GM23338 (cell line): ENCODE data around the gene DOCK3. TPM values are rescaled to one million over a fixed set of nuclear protein-coding genes. Genes with fewer than 3 reads are reported as not detected.

Experiments used
- ATAC-seq: fragments of 200-7000 bp; cut with Tn5 transposase; 3 replicates; pipeline ENCODE4 v1.9.1; 2020
- DNase-seq: peaks from one replicate; pipeline ENCODE4 v3.0.0-alpha.2; 2015; ENCODE audit warnings: low spot score
- H2AFZ ChIP-seq: fragments of 200-600 bp; sonication (generic); 2 replicates; pipeline ENCODE4 v1.8.0; 2016; ENCODE audit warnings: antibody characterized with exemption, mild to moderate bottlenecking, moderate library complexity
- H3F3A ChIP-seq: fragments of 200-600 bp; sonication (generic); replicated peaks from 2 replicates; pipeline ENCODE4 v1.8.0; 2017; ENCODE audit warnings: antibody characterized with exemption, mixed run types, low read depth
- H3K27ac ChIP-seq: fragments of 200-600 bp; sonication (generic); 2 replicates; pipeline ENCODE4 v1.6.1; 2016; ENCODE audit warnings: low read depth
- H3K27me3 ChIP-seq: fragments of 200-600 bp; sonication (generic); 2 replicates; pipeline ENCODE4 v1.8.0; 2016; ENCODE audit warnings: mild to moderate bottlenecking, mixed run types, moderate library complexity; ENCODE audit not compliant: insufficient read depth
- H3K36me3 ChIP-seq: fragments of 200-600 bp; sonication (generic); 2 replicates; pipeline ENCODE4 v1.8.0; 2016; ENCODE audit warnings: mild to moderate bottlenecking; ENCODE audit not compliant: insufficient read depth
- H3K4me1 ChIP-seq: fragments of 200-600 bp; sonication (generic); 2 replicates; pipeline ENCODE4 v1.8.0; 2016; ENCODE audit warnings: mild to moderate bottlenecking, moderate library complexity; ENCODE audit not compliant: insufficient read depth
- H3K4me2 ChIP-seq: fragments of 200-600 bp; sonication (generic); 2 replicates; pipeline ENCODE4 v1.7.1; 2017; ENCODE audit warnings: mixed run types
- H3K4me3 ChIP-seq: fragments of 200-600 bp; sonication (generic); 2 replicates; pipeline ENCODE4 v1.6.1; 2016; ENCODE audit warnings: mixed run types
- H3K79me2 ChIP-seq: fragments of 200-600 bp; sonication (generic); replicated peaks from 2 replicates; pipeline ENCODE4 v1.8.0; 2017; ENCODE audit warnings: mild to moderate bottlenecking; ENCODE audit not compliant: insufficient read depth
- H3K9me2 ChIP-seq: fragments of 200-600 bp; sonication (generic); 2 replicates; pipeline ENCODE4 v1.8.0; 2017; ENCODE audit not compliant: insufficient read depth
- H4K20me1 ChIP-seq: fragments of 200-600 bp; sonication (generic); replicated peaks from 2 replicates; pipeline ENCODE4 v1.8.0; 2017; ENCODE audit warnings: mild to moderate bottlenecking; ENCODE audit not compliant: insufficient read depth
- H3K27ac Mint-ChIP-seq: 2 replicates; pipeline ENCODE4 v1.8.0; 2020; ENCODE audit warnings: inconsistent platforms, mild to moderate bottlenecking, moderate library complexity, mixed read lengths
- H3K27me3 Mint-ChIP-seq: 3 replicates; pipeline ENCODE4 v1.8.0; 2022; ENCODE audit warnings: low read depth, mild to moderate bottlenecking, moderate library complexity, mixed read lengths, inconsistent platforms; ENCODE audit not compliant: insufficient read depth, poor library complexity
- H3K36me3 Mint-ChIP-seq: 3 replicates; pipeline ENCODE4 v1.8.0; 2021; ENCODE audit warnings: low read depth, mild to moderate bottlenecking, inconsistent platforms, moderate library complexity, mixed read lengths
- H3K4me1 Mint-ChIP-seq: 3 replicates; pipeline ENCODE4 v1.8.0; 2020; ENCODE audit warnings: mild to moderate bottlenecking, inconsistent platforms, mixed read lengths
- H3K4me3 Mint-ChIP-seq: 3 replicates; pipeline ENCODE4 v1.8.0; 2021; ENCODE audit warnings: moderate library complexity, mild to moderate bottlenecking, inconsistent platforms, mixed read lengths
- H3K9me3 Mint-ChIP-seq: 3 replicates; pipeline ENCODE4 v1.8.0; 2020; ENCODE audit warnings: moderate library complexity, mild to moderate bottlenecking, inconsistent platforms, mixed read lengths
- CREB1 ChIP-seq: fragments of 250-450 bp; sonication (Bioruptor Pico); IDR thresholded peaks from 2 replicates; pipeline ENCODE4 v1.5.0; 2020; ENCODE audit warnings: low read depth, mild to moderate bottlenecking, moderate library complexity
- EZH2 ChIP-seq: fragments of 200-600 bp; sonication (generic); IDR thresholded peaks from one replicate; pipeline ENCODE4 v1.8.0; 2017; ENCODE audit warnings: antibody characterized with exemption, mild to moderate bottlenecking, low read depth; ENCODE audit not compliant: unreplicated experiment
- EZH2phosphoT487 ChIP-seq: fragments of 200-600 bp; sonication (generic); IDR thresholded peaks from one replicate; pipeline ENCODE4 v1.8.1; 2018; ENCODE audit warnings: antibody characterized with exemption; ENCODE audit not compliant: unreplicated experiment
- NANOG ChIP-seq: IDR thresholded peaks from 2 replicates; pipeline ENCODE4 v1.6.1; 2016; ENCODE audit warnings: antibody characterized with exemption, borderline replicate concordance
- POLR2AphosphoS5 ChIP-seq: IDR thresholded peaks from 2 replicates; pipeline ENCODE4 v1.6.1; 2016; ENCODE audit warnings: antibody characterized with exemption, low read depth
- STAT1 ChIP-seq: IDR thresholded peaks from one replicate; pipeline ENCODE4 v1.6.1; 2016; ENCODE audit warnings: antibody characterized with exemption; ENCODE audit not compliant: unreplicated experiment
- ZNF114 ChIP-seq: fragments of 250-450 bp; sonication (Bioruptor Pico); IDR thresholded peaks from 2 replicates; pipeline ENCODE4 v1.5.0; 2020; ENCODE audit warnings: mild to moderate bottlenecking, moderate library complexity
- ZNF331 ChIP-seq: fragments of 250-450 bp; sonication (Bioruptor Pico); IDR thresholded peaks from 2 replicates; pipeline ENCODE4 v1.5.0; 2020; ENCODE audit warnings: low read depth, mild to moderate bottlenecking, moderate library complexity
- polyA plus RNA-seq: library from polyadenylated mRNA; unstranded; fragments of >200 nt; fragmentation: Nextera tagmentation; extraction: Ambion mirVana; gene quantifications from 2 replicates; pipeline ENCODE4 v1.2.1, GENCODE V29; 2016
- total RNA-seq: library from RNA; depleted of rRNA; stranded (reverse); fragments of >200 nt; shearing (Covaris generic); gene quantifications from 2 replicates; pipeline ENCODE4 v1.2.3, GENCODE V29; 2014
- TF ChIP-seq, protein P1 (sequence below): fragments of 250-450 bp; sonication (Bioruptor Pico); IDR thresholded peaks from 2 replicates; pipeline ENCODE4 v1.5.0; 2020; ENCODE audit warnings: mild to moderate bottlenecking, moderate library complexity
- TF ChIP-seq, protein P2 (sequence below): IDR thresholded peaks from 2 replicates; pipeline ENCODE4 v1.6.1; 2016; ENCODE audit warnings: antibody characterized with exemption
- TF ChIP-seq, protein P3 (sequence below): IDR thresholded peaks from one replicate; pipeline ENCODE4 v1.6.1; 2018; ENCODE audit warnings: antibody characterized with exemption; ENCODE audit not compliant: unreplicated experiment

DOCK3 gene
- total and polyA plus RNA-seq, 2 experiments from 2014 or later: 2.4 to 5.6 TPM

- TF ChIP-seq, protein P1, sequence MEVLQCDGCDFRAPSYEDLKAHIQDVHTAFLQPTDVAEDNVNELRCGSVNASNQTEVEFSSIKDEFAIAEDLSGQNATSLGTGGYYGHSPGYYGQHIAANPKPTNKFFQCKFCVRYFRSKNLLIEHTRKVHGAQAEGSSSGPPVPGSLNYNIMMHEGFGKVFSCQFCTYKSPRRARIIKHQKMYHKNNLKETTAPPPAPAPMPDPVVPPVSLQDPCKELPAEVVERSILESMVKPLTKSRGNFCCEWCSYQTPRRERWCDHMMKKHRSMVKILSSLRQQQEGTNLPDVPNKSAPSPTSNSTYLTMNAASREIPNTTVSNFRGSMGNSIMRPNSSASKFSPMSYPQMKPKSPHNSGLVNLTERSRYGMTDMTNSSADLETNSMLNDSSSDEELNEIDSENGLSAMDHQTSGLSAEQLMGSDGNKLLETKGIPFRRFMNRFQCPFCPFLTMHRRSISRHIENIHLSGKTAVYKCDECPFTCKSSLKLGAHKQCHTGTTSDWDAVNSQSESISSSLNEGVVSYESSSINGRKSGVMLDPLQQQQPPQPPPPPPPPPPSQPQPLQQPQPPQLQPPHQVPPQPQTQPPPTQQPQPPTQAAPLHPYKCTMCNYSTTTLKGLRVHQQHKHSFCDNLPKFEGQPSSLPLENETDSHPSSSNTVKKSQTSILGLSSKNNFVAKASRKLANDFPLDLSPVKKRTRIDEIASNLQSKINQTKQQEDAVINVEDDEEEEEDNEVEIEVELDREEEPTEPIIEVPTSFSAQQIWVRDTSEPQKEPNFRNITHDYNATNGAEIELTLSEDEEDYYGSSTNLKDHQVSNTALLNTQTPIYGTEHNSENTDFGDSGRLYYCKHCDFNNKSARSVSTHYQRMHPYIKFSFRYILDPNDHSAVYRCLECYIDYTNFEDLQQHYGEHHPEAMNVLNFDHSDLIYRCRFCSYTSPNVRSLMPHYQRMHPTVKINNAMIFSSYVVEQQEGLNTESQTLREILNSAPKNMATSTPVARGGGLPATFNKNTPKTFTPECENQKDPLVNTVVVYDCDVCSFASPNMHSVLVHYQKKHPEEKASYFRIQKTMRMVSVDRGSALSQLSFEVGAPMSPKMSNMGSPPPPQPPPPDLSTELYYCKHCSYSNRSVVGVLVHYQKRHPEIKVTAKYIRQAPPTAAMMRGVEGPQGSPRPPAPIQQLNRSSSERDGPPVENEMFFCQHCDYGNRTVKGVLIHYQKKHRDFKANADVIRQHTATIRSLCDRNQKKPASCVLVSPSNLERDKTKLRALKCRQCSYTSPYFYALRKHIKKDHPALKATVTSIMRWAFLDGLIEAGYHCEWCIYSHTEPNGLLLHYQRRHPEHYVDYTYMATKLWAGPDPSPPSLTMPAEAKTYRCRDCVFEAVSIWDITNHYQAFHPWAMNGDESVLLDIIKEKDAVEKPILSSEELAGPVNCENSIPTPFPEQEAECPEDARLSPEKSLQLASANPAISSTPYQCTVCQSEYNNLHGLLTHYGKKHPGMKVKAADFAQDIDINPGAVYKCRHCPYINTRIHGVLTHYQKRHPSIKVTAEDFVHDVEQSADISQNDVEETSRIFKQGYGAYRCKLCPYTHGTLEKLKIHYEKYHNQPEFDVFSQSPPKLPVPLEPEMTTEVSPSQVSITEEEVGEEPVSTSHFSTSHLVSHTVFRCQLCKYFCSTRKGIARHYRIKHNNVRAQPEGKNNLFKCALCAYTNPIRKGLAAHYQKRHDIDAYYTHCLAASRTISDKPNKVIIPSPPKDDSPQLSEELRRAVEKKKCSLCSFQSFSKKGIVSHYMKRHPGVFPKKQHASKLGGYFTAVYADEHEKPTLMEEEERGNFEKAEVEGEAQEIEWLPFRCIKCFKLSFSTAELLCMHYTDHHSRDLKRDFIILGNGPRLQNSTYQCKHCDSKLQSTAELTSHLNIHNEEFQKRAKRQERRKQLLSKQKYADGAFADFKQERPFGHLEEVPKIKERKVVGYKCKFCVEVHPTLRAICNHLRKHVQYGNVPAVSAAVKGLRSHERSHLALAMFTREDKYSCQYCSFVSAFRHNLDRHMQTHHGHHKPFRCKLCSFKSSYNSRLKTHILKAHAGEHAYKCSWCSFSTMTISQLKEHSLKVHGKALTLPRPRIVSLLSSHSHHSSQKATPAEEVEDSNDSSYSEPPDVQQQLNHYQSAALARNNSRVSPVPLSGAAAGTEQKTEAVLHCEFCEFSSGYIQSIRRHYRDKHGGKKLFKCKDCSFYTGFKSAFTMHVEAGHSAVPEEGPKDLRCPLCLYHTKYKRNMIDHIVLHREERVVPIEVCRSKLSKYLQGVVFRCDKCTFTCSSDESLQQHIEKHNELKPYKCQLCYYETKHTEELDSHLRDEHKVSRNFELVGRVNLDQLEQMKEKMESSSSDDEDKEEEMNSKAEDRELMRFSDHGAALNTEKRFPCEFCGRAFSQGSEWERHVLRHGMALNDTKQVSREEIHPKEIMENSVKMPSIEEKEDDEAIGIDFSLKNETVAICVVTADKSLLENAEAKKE (CRISPR knock-in tag): no peak
- TF ChIP-seq ZNF114: no peak
- no peak for TF ChIP-seq EZH2
- no peak for TF ChIP-seq CREB1
- TF ChIP-seq EZH2phosphoT487: no peak
- TF ChIP-seq NANOG: no peak
Measured at GRCh38 chr3:51004235-51004634, 329.5 kb downstream of the DOCK3 start (continued).

DNA sequence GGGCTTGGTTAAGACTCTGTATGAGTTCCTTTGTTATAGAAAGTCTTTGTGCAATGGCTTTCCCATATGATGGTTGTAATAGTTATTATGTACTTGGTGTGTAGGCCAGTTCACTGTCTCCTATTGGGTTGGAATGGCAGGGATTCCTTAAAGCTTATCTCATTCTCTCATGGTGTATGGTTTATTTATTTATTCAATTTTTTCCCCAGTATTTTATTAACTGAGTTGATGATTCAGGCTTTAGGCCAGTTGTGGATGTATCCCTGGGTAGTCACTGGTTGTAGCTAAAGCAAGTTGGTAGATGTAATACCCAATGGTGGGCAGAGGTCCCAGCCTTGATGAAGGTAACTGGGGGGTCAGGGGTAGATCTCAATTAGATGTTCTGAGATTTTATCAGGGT is 349.4 kb downstream of the DOCK3 start:
- Histone ChIP-seq H3F3A (no peaks in the 10 kb centered on the region), H3K36me3 (no peaks in the 10 kb centered on the region), H3K4me2 (no peak overlapping the region), H3K27ac (no peak overlapping the region), H3K79me2 (no peaks in the 10 kb centered on the region), H3K9me2 (no peaks in the 10 kb centered on the region), H4K20me1 (no peaks in the 10 kb centered on the region), H2AFZ (no peak overlapping the region), H3K4me1 (no peaks in the 10 kb centered on the region), H3K4me3 (no peak overlapping the region), H3K27me3 (no peaks in the 10 kb centered on the region)
- peaks cover 2% of the 10 kb centered on the region for H3K27me3 Mint-ChIP-seq
- TF ChIP-seq ZNF114 (no peak), POLR2AphosphoS5 (no peak), STAT1 (no peak), EZH2 (no peak), CREB1 (no peak), ZNF331 (CRISPR knock-in tag) (no peak), NANOG (no peak)
- TF ChIP-seq, protein P2, sequence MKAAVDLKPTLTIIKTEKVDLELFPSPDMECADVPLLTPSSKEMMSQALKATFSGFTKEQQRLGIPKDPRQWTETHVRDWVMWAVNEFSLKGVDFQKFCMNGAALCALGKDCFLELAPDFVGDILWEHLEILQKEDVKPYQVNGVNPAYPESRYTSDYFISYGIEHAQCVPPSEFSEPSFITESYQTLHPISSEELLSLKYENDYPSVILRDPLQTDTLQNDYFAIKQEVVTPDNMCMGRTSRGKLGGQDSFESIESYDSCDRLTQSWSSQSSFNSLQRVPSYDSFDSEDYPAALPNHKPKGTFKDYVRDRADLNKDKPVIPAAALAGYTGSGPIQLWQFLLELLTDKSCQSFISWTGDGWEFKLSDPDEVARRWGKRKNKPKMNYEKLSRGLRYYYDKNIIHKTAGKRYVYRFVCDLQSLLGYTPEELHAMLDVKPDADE: no peak
- TF ChIP-seq, protein P3, sequence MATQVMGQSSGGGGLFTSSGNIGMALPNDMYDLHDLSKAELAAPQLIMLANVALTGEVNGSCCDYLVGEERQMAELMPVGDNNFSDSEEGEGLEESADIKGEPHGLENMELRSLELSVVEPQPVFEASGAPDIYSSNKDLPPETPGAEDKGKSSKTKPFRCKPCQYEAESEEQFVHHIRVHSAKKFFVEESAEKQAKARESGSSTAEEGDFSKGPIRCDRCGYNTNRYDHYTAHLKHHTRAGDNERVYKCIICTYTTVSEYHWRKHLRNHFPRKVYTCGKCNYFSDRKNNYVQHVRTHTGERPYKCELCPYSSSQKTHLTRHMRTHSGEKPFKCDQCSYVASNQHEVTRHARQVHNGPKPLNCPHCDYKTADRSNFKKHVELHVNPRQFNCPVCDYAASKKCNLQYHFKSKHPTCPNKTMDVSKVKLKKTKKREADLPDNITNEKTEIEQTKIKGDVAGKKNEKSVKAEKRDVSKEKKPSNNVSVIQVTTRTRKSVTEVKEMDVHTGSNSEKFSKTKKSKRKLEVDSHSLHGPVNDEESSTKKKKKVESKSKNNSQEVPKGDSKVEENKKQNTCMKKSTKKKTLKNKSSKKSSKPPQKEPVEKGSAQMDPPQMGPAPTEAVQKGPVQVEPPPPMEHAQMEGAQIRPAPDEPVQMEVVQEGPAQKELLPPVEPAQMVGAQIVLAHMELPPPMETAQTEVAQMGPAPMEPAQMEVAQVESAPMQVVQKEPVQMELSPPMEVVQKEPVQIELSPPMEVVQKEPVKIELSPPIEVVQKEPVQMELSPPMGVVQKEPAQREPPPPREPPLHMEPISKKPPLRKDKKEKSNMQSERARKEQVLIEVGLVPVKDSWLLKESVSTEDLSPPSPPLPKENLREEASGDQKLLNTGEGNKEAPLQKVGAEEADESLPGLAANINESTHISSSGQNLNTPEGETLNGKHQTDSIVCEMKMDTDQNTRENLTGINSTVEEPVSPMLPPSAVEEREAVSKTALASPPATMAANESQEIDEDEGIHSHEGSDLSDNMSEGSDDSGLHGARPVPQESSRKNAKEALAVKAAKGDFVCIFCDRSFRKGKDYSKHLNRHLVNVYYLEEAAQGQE: no peak
- no peak for DNase-seq
- H3K36me3 Mint-ChIP-seq: no peaks in the 10 kb centered on the region
- peaks cover 2% of the 10 kb centered on the region; the same call in 2 of the 3 replicates for H3K4me1 Mint-ChIP-seq
- no peak overlapping the region for H3K4me3 Mint-ChIP-seq
- ATAC-seq: no peak
- H3K27ac Mint-ChIP-seq: no peak overlapping the region
- H3K9me3 Mint-ChIP-seq: peaks cover 12% of the 10 kb centered on the region; the same call in 2 of the 3 replicates
